HUDEP-2 (cell line): ENCODE measurements around the gene NEUROG1.
"Not testable (repeated sequence)": the region's sequence is repeated elsewhere in the genome, so short reads cannot be mapped to it uniquely, and the experiment has no call there.

Source experiments
- DNase-seq, 76 experiments: peaks; one replicate each; lab custom pipeline; 2025; ENCODE audit not compliant: unreplicated experiment in 76 of 76; lab: John Stamatoyannopoulos, UW

NEUROG1 gene

GRCh38 chr5:135538261-135538660 lies 2.5 kb upstream of the NEUROG1 start:
- DNase-seq = no peak

- no peak for DNase-seq
Measured at GRCh38 chr5:135537745-135538144, 2.0 kb upstream of the NEUROG1 start.

- no peak for DNase-seq
Measured at GRCh38 chr5:135537271-135537670, 1.5 kb upstream of the NEUROG1 start.

GRCh38 chr5:135535420-135535819 lies 344 bp downstream of the NEUROG1 start:
- DNase-seq = peak in 1 of 76 experiments; percentile 45

GRCh38 chr5:135534609-135535419 lies 950 bp downstream of the NEUROG1 start:
- DNase-seq = peak in 20 of 76 experiments; percentile 4 to 45 (median 16)

GRCh38 chr5:135533794-135534193 lies 2.0 kb downstream of the NEUROG1 start:
- DNase-seq = no peak

GRCh38 chr5:135533334-135533733 lies 2.4 kb downstream of the NEUROG1 start:
- no peak for DNase-seq

- DNase-seq = not testable (repeated sequence)
Measured at GRCh38 chr5:135529576-135529975, 6.2 kb downstream of the NEUROG1 start.

GRCh38 chr5:135526924-135527323 lies 8.8 kb downstream of the NEUROG1 start:
- DNase-seq = no peak

GRCh38 chr5:135521964-135522363 lies 13.8 kb downstream of the NEUROG1 start:
- DNase-seq = no peak

- no peak for DNase-seq
Measured at GRCh38 chr5:135517631-135518030, 18.1 kb downstream of the NEUROG1 start.

- DNase-seq = no peak
Measured at GRCh38 chr5:135514116-135514515, 21.6 kb downstream of the NEUROG1 start.

- DNase-seq = no peak
Measured at GRCh38 chr5:135511761-135512575, 23.8 kb downstream of the NEUROG1 start.

GRCh38 chr5:135509995-135510394 lies 25.8 kb downstream of the NEUROG1 start:
- DNase-seq = no peak

GRCh38 chr5:135508496-135509005 lies 27.2 kb downstream of the NEUROG1 start:
- no peak for DNase-seq

- no peak for DNase-seq
Measured at GRCh38 chr5:135505973-135506372, 29.8 kb downstream of the NEUROG1 start.

- no peak for DNase-seq
Measured at GRCh38 chr5:135504376-135504775, 31.4 kb downstream of the NEUROG1 start.

- DNase-seq = no peak
Measured at GRCh38 chr5:135503871-135504270, 31.9 kb downstream of the NEUROG1 start.

- no peak for DNase-seq
Measured at GRCh38 chr5:135502836-135503520, 32.8 kb downstream of the NEUROG1 start.

- no peak for DNase-seq
Measured at GRCh38 chr5:135501965-135502364, 33.8 kb downstream of the NEUROG1 start.

GRCh38 chr5:135498637-135498995 lies 37.1 kb downstream of the NEUROG1 start:
- no peak for DNase-seq
